SK-N-MC (cell line): ENCODE measurements around the gene VNN1.

ENCODE experiments used
- EZH2 ChIP-seq: fragments of 200-600 bp; sonication (generic); IDR thresholded peaks from one replicate; pipeline ENCODE4 v1.6.1; 2017; ENCODE audit warnings: antibody characterized with exemption
- FOXP2 ChIP-seq: optimal IDR thresholded peaks from 2 replicates; pipeline ENCODE3; 2011; ENCODE audit warnings: mild to moderate bottlenecking, moderate library complexity; ENCODE audit not compliant: insufficient read depth; ENCODE audit errors: extremely low read length, control extremely low read depth
- POLR2AphosphoS5 ChIP-seq: IDR thresholded peaks from 2 replicates; pipeline ENCODE4 v1.6.1; 2012; ENCODE audit warnings: mild to moderate bottlenecking, low read depth, low read length, borderline replicate concordance

GRCh38 chr6:132746048-132746447 is 32.2 kb upstream of the VNN1 start:
- TF ChIP-seq EZH2 (no peak), POLR2AphosphoS5 (no peak), FOXP2 (no peak)
